Skin of body (tissue), 2 donors: Measurements from ENCODE around the gene CENPX. TPM values are rescaled to one million over a fixed set of nuclear protein-coding genes. Genes with fewer than 3 reads are reported as not detected.

Experiments
- DNase-seq: peaks from one replicate; lab custom pipeline; 2025; lab: John Stamatoyannopoulos, UW
- total RNA-seq: library from RNA; depleted of rRNA; stranded (reverse); fragments of >200 nt; gene quantifications from one replicate; pipeline ENCODE4 v1.2.3, GENCODE V29; 2014

Gene CENPX
- total RNA-seq, 1 donor from 2014 or later = 19.7 TPM

GRCh38 chr17:82023447-82024241 lies 966 bp upstream of the CENPX start:
- DNase-seq = no peak

DNA sequence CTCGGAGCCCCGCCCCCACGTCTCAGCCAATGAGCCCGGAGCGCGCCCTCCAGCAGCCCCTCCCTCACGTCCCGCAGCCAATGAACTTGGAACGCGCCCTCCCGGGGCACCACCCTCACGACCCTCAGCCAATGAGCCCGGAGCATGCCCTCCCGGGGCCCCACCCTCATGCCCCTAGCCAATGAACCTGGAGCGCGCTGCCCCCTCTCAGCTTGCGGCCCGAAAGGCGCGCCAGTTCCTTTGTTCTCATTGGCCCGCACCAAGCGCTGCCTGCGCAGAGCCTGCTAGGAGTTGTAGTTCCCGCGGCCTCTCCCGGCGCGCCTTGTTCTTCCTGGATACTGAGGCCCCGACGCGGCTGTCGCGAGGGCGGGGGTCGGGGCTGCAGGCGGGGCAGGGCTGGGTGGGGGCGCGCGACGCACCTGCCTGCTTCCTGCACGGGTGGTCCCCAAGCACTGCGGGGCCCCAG lies 336 bp upstream of the CENPX start, which contains the start of gene LRRC45:
LRRC45 (plus strand) TSS at position 325 of the 466 bp plus-strand sequence. CDS start 339 bp downstream, outside the sequence.
- DNase-seq = peak; percentile 99

DNA sequence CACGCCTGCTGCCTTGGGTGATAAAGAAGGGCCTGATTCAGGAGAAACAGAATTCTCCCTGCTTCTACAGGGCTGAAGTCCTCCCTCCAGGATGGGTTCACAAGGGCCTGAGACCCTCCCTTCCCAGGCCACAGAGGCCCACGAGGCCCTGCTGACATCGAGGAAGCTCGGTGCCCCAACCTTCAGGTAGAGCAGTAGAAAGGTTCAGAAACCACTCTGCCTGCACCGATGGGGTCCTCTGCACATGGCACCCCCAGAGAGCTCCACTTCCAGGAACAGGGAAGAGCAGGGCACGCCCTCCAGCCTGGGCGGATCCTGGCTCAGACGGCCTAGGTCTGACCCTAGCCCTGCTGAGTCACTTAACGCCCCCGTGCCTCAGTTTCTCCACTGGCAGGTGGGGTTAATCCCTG lies 773 bp downstream of the CENPX start:
- no peak for DNase-seq

- DNase-seq = no peak
Measured at GRCh38 chr17:82021107-82021899, 1.4 kb downstream of the CENPX start.

GRCh38 chr17:82020572-82021106 lies 2.0 kb downstream of the CENPX start:
- DNase-seq = no peak

GRCh38 chr17:82019690-82020571 lies 2.7 kb downstream of the CENPX start:
- no peak for DNase-seq

DNA sequence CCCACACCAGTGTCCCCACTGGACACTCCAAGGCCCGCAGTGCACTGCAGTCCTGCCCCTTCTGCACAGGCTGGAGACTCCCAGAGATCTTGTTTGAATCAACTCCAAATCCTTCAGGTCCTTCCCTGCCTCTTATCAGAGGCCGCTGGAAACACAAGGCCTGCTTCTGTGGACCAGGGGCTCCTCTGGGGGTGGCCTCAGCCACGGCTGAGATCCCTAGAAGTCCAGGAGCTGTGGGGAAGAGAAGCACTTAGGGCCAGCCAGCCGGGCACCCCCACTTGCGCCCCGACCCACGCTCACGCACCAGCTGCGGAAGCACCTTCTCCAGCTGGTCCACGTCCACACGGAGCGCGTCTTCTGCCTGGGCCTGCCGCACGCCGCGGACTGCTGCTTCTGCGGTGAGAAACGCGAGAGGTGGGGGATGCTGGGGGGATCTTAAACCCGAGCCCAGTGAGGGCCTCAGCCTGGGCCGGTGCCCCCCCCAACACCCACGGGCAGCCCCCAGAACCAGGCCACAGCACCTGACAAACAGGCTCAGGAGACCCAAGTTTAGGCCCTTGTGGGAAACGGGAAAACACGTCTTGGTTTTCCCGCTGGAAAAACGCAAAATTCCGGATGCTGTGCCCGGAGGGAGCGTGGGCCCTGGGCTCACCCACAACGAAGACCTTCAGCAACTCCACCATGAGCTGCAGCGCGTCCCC lies 3.5 kb downstream of the CENPX start:
- DNase-seq = no peak

- DNase-seq = no peak
Measured at GRCh38 chr17:82018152-82018988, 4.3 kb downstream of the CENPX start.

GRCh38 chr17:82017612-82018151 lies 5.0 kb downstream of the CENPX start:
- no peak for DNase-seq

DNA sequence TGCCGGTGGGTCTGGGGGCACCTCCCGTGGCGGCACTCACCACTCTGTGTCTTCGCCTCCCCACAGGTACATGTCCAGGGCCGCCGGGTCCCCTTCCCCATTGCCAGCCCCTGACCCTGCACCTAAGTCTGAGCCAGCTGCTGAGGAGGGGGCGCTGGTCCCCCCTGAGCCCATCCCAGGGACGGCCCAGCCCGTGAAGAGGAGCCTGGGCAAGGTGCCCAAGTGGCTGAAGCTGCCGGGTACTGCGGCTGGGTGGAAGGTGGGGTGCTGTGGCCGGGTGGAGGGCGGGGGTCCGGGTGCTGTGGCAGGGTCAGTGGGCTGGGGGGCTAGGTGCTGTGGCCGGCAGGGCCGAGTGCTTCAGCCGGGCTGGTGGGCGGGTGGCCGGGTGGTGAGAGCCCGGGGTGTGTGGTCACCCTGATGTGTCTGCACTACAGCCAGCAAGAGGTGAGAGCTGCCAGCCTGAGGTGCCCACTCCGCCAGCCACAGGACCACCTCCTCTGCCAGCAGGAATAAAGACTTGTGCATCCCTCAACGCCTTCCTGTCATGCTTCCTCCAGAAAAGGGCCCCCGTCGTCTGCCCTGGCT lies 5.7 kb downstream of the CENPX start:
- DNase-seq = no peak

GRCh38 chr17:82016061-82016874 lies 6.4 kb downstream of the CENPX start:
- DNase-seq = no peak

- DNase-seq = no peak
Measured at GRCh38 chr17:82015311-82015971, 7.2 kb downstream of the CENPX start.

- no peak for DNase-seq
Measured at GRCh38 chr17:82014971-82015310, 7.7 kb downstream of the CENPX start.

GRCh38 chr17:82014432-82014831 lies 8.2 kb downstream of the CENPX start:
- no peak for DNase-seq

- DNase-seq = no peak
Measured at GRCh38 chr17:82013772-82014321, 8.8 kb downstream of the CENPX start.

DNA sequence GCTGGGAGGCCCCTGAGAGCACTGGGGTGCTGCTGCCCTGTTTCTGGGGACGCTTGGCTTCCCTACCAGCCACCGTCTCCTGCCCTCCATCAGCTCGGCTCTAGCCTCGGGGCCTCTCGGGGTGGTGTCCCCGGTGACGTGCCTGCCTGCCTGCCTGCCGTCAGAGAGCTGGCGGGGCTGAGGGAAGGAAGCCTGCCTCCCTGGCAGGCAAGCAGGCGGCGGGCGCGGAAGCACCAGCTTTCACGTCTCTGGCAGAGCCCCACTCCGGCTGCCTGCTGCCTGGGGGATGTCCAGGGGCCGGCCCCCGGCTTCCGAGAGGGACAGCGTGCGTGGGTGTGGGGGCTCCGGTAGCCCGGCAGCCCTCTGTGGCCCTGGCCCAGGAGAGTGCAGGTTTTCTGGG lies 9.3 kb downstream of the CENPX start:
- no peak for DNase-seq

DNA sequence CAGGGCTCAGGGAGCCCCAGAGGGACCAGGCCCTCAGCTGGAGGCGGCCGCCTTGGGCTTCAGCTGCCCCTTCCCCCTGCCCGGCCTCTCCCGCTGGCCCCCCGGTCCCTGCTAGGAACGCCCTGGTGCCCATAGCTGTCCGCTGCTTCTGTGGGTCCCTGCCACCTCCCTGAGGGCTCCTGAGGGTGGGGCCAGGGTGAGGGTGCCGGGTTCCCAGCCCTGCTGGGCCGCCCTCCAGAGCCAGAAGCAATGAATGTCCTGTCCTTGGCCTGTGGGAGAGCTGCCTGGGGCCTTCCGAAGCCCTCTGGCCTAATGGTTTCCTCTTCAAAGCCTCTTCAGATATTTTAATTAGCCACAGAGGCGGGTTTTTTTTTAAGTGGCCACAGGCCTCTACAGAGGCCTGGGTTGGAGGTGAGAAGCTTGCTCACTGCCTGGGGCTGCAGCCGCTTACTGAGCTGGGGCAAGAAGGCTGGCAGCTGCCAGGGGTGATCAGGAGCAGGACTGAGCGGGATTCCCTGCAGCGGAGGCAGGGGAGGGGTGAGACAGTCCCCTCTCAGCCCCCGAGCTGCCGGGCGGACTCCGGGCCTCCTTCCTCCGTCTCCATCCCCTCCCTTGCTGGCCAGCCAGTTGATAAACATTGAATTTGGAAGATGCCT lies 9.9 kb downstream of the CENPX start:
- no peak for DNase-seq
